Esophagus squamous epithelium (tissue), 5 donors: ENCODE results near the gene TMEM86A. TPM values are rescaled to one million over a fixed set of nuclear protein-coding genes. Genes with fewer than 3 reads are reported as not detected.

Source experiments
- DNase-seq: peaks from one replicate; lab custom pipeline; 2025; lab: John Stamatoyannopoulos, UW
- H3K27ac ChIP-seq, 4 donors: fragments of 200-600 bp; sonication (generic); one replicate each; pipeline ENCODE4 v1.5.1; 2016 to 2019; ENCODE audit warnings: mild to moderate bottlenecking in 1 of 4
- H3K27me3 ChIP-seq, 4 donors: fragments of 200-600 bp; sonication (generic); 1 replicate in 3 of 4; 2 replicates in 1 of 4; pipeline versions ENCODE4 v1.5.1 to v1.6.0; 2017 to 2021; ENCODE audit warnings: antibody characterized with exemption in 1 of 4
- H3K36me3 ChIP-seq, 3 donors: fragments of 200-600 bp; sonication (generic); one replicate each; pipeline ENCODE4 v1.5.1; 2016 to 2019
- H3K4me1 ChIP-seq, 3 donors: fragments of 200-600 bp; sonication (generic); one replicate each; pipeline ENCODE4 v1.5.1; 2017 to 2019
- H3K4me3 ChIP-seq, 4 donors: fragments of 200-600 bp; sonication (generic); 1 replicate in 3 of 4; 2 replicates in 1 of 4; pipeline ENCODE4 v1.5.1; 2016 to 2019; ENCODE audit warnings: mild to moderate bottlenecking in 2 of 4, moderate library complexity in 1 of 4
- H3K9me3 ChIP-seq, 3 donors: fragments of 200-600 bp; sonication (generic); one replicate each; pipeline ENCODE4 v1.5.1; 2016 to 2019
- CTCF ChIP-seq, 6 experiments: fragments of 450-650 bp in 4 of 6; fragments of 200-600 bp in 2 of 6; sonication (generic) in 2 of 6; IDR thresholded peaks; one replicate each; pipeline ENCODE4 v1.5.1; 2016 to 2019; ENCODE audit warnings: antibody characterized with exemption in 6 of 6, mild to moderate bottlenecking in 4 of 6, moderate library complexity in 4 of 6
- POLR2A ChIP-seq, 4 donors: fragments of 450-650 bp; IDR thresholded peaks; one replicate each; pipeline ENCODE4 v1.6.1; 2017; ENCODE audit warnings: antibody characterized with exemption in 4 of 4, mild to moderate bottlenecking in 4 of 4, moderate library complexity in 3 of 4
- WGBS, 2 donors: methylation state at CpG; one replicate each; pipeline ENCODE4 v1.1.5; 2018; 5-methylcytosine and 5-hydroxymethylcytosine counted together
- intact Hi-C: fragments of 100-400 bp; cut with DNase I; formaldehyde crosslinking; loops from one replicate; pipeline ENCODE4 v1.15.0; 2022
- total RNA-seq, 4 donors: library from RNA; depleted of rRNA; stranded (reverse); fragments of >200 nt; gene quantifications; one replicate each; pipeline ENCODE4 v1.1.0, GENCODE V29; 2016
- donor health status: DM: yes; HTN: yes; CAD: no.

Gene TMEM86A
- total RNA-seq, 4 donors from 2014 or later, result 0.97 to 4.8 (median 1.5) TPM

GRCh38 chr11:18723991-18724390, 25.4 kb downstream of the TMEM86A start:
- H3K4me3 ChIP-seq, result no peak overlapping the region
- H3K36me3 ChIP-seq, result no peaks in the 10 kb centered on the region
- no peak overlapping the region for H3K27ac ChIP-seq
- H3K27me3 ChIP-seq, result no peaks in the 10 kb centered on the region
- intact Hi-C loops, result loop anchor here (10.0 kb wide), 1 partner anchor 179 kb away; no protein-coding TSS in a partner anchor
- DNase-seq, result no peak
- 42 to 68% methylated on average over 4 to 7 of the region's 7 CpGs for WGBS, 2 donors
- H3K9me3 ChIP-seq, result no peaks in the 10 kb centered on the region
- H3K4me1 ChIP-seq, result peaks cover 4 to 29% (median 17%) of the 10 kb centered on the region in 3 donors
- TF ChIP-seq POLR2A (IDR thresholded peaks at IDR 0.05) (no peak), CTCF (IDR thresholded peaks at IDR 0.05) (no peak)

- intact Hi-C loops, result loop anchor here (10.0 kb wide), 1 partner anchor 181 kb away; no protein-coding TSS in a partner anchor
- Histone ChIP-seq H3K9me3 (no peaks in the 10 kb centered on the region), H3K4me1 (peaks cover 0 to 21% (median 10%) of the 10 kb centered on the region in 3 donors), H3K4me3 (no peak within 1 kb of the TSS), H3K27me3 (no peaks in the 10 kb centered on the region), H3K36me3 (no peaks in the 10 kb centered on the region), H3K27ac (no peak within 1 kb of the TSS)
- TF ChIP-seq POLR2A (IDR thresholded peaks at IDR 0.05) (no peak), CTCF (IDR thresholded peaks at IDR 0.05) (no peak)
- 79 to 81% methylated on average over 3 to 5 of the region's 7 CpGs for WGBS, 2 donors
- DNase-seq, result no peak
Measured at GRCh38 chr11:18726040-18726439, 27.5 kb downstream of the TMEM86A start, which contains the start of gene IGSF22. TSS of gene IGSF22 (minus strand) at chr11:18726188. CDS start at chr11:18724236, 1,952 bp downstream.

GRCh38 chr11:18727479-18728236, 29.1 kb downstream of the TMEM86A start:
- TF ChIP-seq POLR2A (IDR thresholded peaks at IDR 0.05) (no peak), CTCF (IDR thresholded peaks at IDR 0.05) (peak in 4 of 6 experiments; percentile 48 to 62 (median 54))
- H3K27me3 ChIP-seq, result no peaks in the 10 kb centered on the region
- DNase-seq, result no peak
- no peaks in the 10 kb centered on the region for H3K9me3 ChIP-seq
- intact Hi-C loops, result loop anchor here (10.0 kb wide), 1 partner anchor 183 kb away; no protein-coding TSS in a partner anchor
- no peak overlapping the region for H3K4me3 ChIP-seq
- H3K27ac ChIP-seq, result no peak overlapping the region
- WGBS, 2 donors, result 57 to 63% methylated on average over 9 of the region's 10 CpGs
- H3K4me1 ChIP-seq, result peaks cover 0 to 6% (median 0%) of the 10 kb centered on the region in 3 donors
- H3K36me3 ChIP-seq, result no peaks in the 10 kb centered on the region

GRCh38 chr11:18728658-18729057, 30.1 kb downstream of the TMEM86A start:
- WGBS, 2 donors, result 89 to 90% methylated on average over 7 to 12 of the region's 13 CpGs
- H3K9me3 ChIP-seq, result no peaks in the 10 kb centered on the region
- no peak for DNase-seq
- peaks cover 0 to 6% (median 0%) of the 10 kb centered on the region in 3 donors for H3K4me1 ChIP-seq
- H3K27ac ChIP-seq, result no peak overlapping the region
- intact Hi-C loops, result loop anchor here (10.0 kb wide), 1 partner anchor 184 kb away; no protein-coding TSS in a partner anchor
- H3K27me3 ChIP-seq, result peaks cover 0 to 7% (median 0%) of the 10 kb centered on the region in 4 donors
- H3K36me3 ChIP-seq, result no peaks in the 10 kb centered on the region
- TF ChIP-seq CTCF (IDR thresholded peaks at IDR 0.05) (no peak), POLR2A (IDR thresholded peaks at IDR 0.05) (no peak)
- H3K4me3 ChIP-seq, result no peak overlapping the region

GRCh38 chr11:18729426-18729825, 30.8 kb downstream of the TMEM86A start:
- no peak for TF ChIP-seq POLR2A (IDR thresholded peaks at IDR 0.05)
- no peak for TF ChIP-seq CTCF (IDR thresholded peaks at IDR 0.05)
- intact Hi-C loops, result loop anchor here (10.0 kb wide), 1 partner anchor 185 kb away; no protein-coding TSS in a partner anchor

More at GRCh38 chr11:18729426-18729825, 30.8 kb downstream of the TMEM86A start:
- DNase-seq, result no peak
- WGBS, 2 donors, result 70 to 80% methylated on average over 2 to 4 of the region's 16 CpGs
- Histone ChIP-seq H3K36me3 (no peaks in the 10 kb centered on the region), H3K9me3 (no peaks in the 10 kb centered on the region), H3K27me3 (peaks cover 0 to 10% (median 0%) of the 10 kb centered on the region in 4 donors), H3K27ac (no peak overlapping the region), H3K4me1 (peaks cover 0 to 6% (median 0%) of the 10 kb centered on the region in 3 donors), H3K4me3 (no peak overlapping the region)
